ENCODE measurements around the gene AP1AR. TPM values are rescaled to one million over a fixed set of nuclear protein-coding genes. Genes with fewer than 3 reads are reported as not detected.

Gene AP1AR
- total and polyA plus RNA-seq, 2 of the 8 experiments (the other 6 are each of a cell fraction or from before 2014, with no cell fraction given): 5.3 to 27.7 TPM

DNA sequence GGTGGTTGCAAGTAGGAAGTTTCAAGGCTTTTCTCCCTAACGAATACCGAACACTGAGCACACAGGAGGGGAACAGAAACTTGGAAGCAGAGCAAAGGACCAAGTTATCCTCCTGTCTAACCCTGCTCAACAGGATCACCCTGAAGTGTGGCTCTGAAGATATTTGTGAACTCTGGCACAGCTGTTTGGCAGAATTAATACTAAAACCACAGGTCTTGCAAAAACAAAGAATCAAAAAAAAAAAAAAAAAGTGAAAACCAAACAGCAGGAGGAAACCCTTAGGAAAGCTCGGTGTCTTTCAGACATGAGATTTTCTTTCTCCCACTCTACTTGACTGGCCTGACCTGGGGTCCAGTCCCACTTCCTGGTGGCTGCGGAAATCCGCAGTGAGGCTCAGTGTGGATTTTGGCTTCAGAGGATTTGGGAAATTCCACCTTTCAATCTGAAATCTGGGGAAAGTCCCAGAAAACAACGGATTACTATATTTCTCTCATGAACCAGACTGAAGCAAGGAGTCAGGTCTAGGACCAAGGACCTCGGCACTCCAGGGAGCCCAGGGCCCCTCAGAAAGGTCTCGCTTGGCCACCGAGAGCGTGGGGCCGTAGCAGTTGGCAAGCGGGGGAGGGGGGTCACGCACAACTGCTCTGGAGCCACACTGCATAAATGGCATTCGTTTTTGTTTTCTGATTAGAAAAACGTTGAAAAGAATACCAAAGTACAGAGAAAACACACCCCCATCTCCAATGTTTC is 53.2 kb downstream of the AP1AR start:
- Histone ChIP-seq H2BK20ac (ENCODE audit: low read length) (no peak overlapping the region), H3K79me1 (ENCODE audit: low read depth, low read length) (no peaks in the 10 kb centered on the region), H3K4ac (replicated peaks; ENCODE audit: insufficient read length, low read depth, low read length) (peak overlapping the region; percentile 62), H2AK5ac (ENCODE audit: low read depth, low read length) (no peak overlapping the region), H3K18ac (ENCODE audit: extremely low read depth, low read length) (no peak overlapping the region), H3K23me2 (ENCODE audit: low read depth, low read length) (peaks cover 4% of the 10 kb centered on the region; the same call in 1 of the 2 replicates), H3K79me2 (ENCODE audit: control insufficient read depth in 1 of 2, insufficient read depth in 2 of 2, low read length in 2 of 2) (no peaks in the 10 kb centered on the region), H3K4me2 (ENCODE audit: insufficient read depth in 1 of 2, low read depth in 2 of 2, low read length in 2 of 2) (peak overlapping the region; percentile 60 to 76), H3K36me3 (ENCODE audit: control insufficient read depth in 2 of 4, insufficient read depth in 4 of 4, low read length in 3 of 4) (no peaks in the 10 kb centered on the region), H3K23ac (ENCODE audit: insufficient read length) (no peak overlapping the region), H3K4me3 (ENCODE audit: extremely low read depth in 1 of 4, insufficient read depth in 2 of 4, low read depth in 3 of 4, low read length in 4 of 4) (peak overlapping the region; percentile 42 to 82 (median 62); a peak in 6 of 8 replicates), H3K56ac (replicated peaks; ENCODE audit: insufficient read length, low read depth, low read length) (no peak overlapping the region), H2BK15ac (ENCODE audit: low read length) (no peak overlapping the region), H3K14ac (ENCODE audit: insufficient read length) (no peak overlapping the region), H4K5ac (ENCODE audit: insufficient read length, low read depth, low read length) (no peak overlapping the region), H3K4me1 (replicated peaks in 1 of 4; ENCODE audit: control insufficient read depth in 3 of 4, insufficient read depth in 4 of 4, low read length in 3 of 4) (peaks cover 0 to 2% (median 0%) of the 10 kb centered on the region in 4 experiments; a peak in 4 of 7 replicates), H2AFZ (ENCODE audit: low read length) (no peak overlapping the region), H2BK5ac (ENCODE audit: low read depth, low read length) (no peak overlapping the region), H4K91ac (replicated peaks; ENCODE audit: insufficient read length, low read length) (no peak overlapping the region), H3K9ac (replicated peaks in 1 of 4; ENCODE audit: extremely low read depth in 1 of 4, low read depth in 3 of 4, low read length in 3 of 4) (no peak overlapping the region), H3K27ac (ENCODE audit: low read depth, low read length) (no peak overlapping the region), H4K8ac (ENCODE audit: extremely low read depth, insufficient read depth, low read length) (no peak overlapping the region), H2BK120ac (replicated peaks; ENCODE audit: low read depth, low read length) (no peak overlapping the region), H3K9me3 (ENCODE audit: insufficient read depth in 2 of 2, low read depth in 1 of 2, low read length in 1 of 2) (peaks cover 2 to 11% of the 10 kb centered on the region in 2 experiments), H3K27me3 (replicated peaks in 1 of 4; ENCODE audit: control insufficient read depth in 3 of 4, extremely low read depth in 1 of 4, insufficient read depth in 3 of 4, low read length in 3 of 4) (peaks cover 0 to 23% (median 12%) of the 10 kb centered on the region in 4 experiments; a peak in 6 of 7 replicates), H2BK12ac (ENCODE audit: low read depth, low read length) (no peak overlapping the region), H4K20me1 (replicated peaks in 1 of 2; ENCODE audit: control insufficient read depth in 1 of 2, insufficient read depth in 2 of 2, low read length in 2 of 2) (no peaks in the 10 kb centered on the region)
- WGBS, 2 experiments (ENCODE audit: extremely low coverage in 1 of 2, insufficient coverage in 1 of 2, insufficient read length in 1 of 2, insufficient replicate concordance in 2 of 2, low coverage in 1 of 2, low lambda C conversion rate in 2 of 2, missing lambda C conversion rate in 1 of 2): 35% methylated on average over 15 of the region's 15 CpGs; no CpG with 5 or more reads in 1 of the 2 experiments
- no peak for FAIRE-seq
- POLR2A ChIA-PET (ENCODE audit: partially characterized antibody): interaction anchor here (0.6 to 2.1 kb wide), 3 partner anchors 9 to 18 kb away, joined by 3 to 9 read pairs (median 3); no protein-coding TSS in a partner anchor
- CTCF ChIA-PET (ENCODE audit: partially characterized antibody): interaction anchor here (1.2 to 3.1 kb wide), 2 partner anchors 24 to 239 kb away, joined by 4 to 7 read pairs; no protein-coding TSS in a partner anchor
- DNase-seq (ENCODE audit: low read depth in 1 of 2, low spot score in 2 of 2): no peak
- TF ChIP-seq, protein P1, sequence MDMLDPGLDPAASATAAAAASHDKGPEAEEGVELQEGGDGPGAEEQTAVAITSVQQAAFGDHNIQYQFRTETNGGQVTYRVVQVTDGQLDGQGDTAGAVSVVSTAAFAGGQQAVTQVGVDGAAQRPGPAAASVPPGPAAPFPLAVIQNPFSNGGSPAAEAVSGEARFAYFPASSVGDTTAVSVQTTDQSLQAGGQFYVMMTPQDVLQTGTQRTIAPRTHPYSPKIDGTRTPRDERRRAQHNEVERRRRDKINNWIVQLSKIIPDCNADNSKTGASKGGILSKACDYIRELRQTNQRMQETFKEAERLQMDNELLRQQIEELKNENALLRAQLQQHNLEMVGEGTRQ (IDR thresholded peaks at IDR 0.05; ENCODE audit: low read length): no peak
- TF ChIP-seq SAP30 (IDR thresholded peaks at IDR 0.05; ENCODE audit: insufficient read depth, insufficient replicate concordance, low read length) (no peak), FOSL1 (IDR thresholded peaks at IDR 0.05; ENCODE audit: insufficient read depth, low read depth, low read length) (no peak), RAD21 (IDR thresholded peaks at IDR 0.05 in 1 of 2, conservative IDR thresholded peaks at IDR 0.05 in 1 of 2; ENCODE audit: low read depth in 2 of 2, low read length in 2 of 2) (no peak), GTF2F1 (IDR thresholded peaks at IDR 0.05; ENCODE audit: borderline replicate concordance, low read depth, low read length) (no peak), JUND (IDR thresholded peaks at IDR 0.05; ENCODE audit: low read length) (no peak), SRF (IDR thresholded peaks at IDR 0.05; ENCODE audit: low read depth, low read length) (no peak), POLR2AphosphoS5 (IDR thresholded peaks at IDR 0.05; ENCODE audit: low read depth, low read length) (no peak), POU5F1 (IDR thresholded peaks at IDR 0.05; ENCODE audit: low read depth, low read length) (no peak), JUN (IDR thresholded peaks at IDR 0.05; ENCODE audit: low read depth, low read length) (no peak), RBBP5 (IDR thresholded peaks at IDR 0.05; ENCODE audit: borderline replicate concordance, low read depth, low read length) (no peak)
